Jurkat, Clone E6-1 (cell line): Measurements from ENCODE around the gene HOXA1.
"Not testable (repeated sequence)": the region's sequence is repeated elsewhere in the genome, so short reads cannot be mapped to it uniquely, and the experiment has no call there.

Experiments
- DNase-seq: peaks from one replicate; pipeline ENCODE4 v3.0.0-alpha.2; 2011; ENCODE audit warnings: low read depth, low spot score
- H3K4me3 ChIP-seq: 2 replicates; pipeline ENCODE4 v1.5.1; 2011; ENCODE audit warnings: mild to moderate bottlenecking, low read length, control low read depth, moderate library complexity

Gene HOXA1

DNA sequence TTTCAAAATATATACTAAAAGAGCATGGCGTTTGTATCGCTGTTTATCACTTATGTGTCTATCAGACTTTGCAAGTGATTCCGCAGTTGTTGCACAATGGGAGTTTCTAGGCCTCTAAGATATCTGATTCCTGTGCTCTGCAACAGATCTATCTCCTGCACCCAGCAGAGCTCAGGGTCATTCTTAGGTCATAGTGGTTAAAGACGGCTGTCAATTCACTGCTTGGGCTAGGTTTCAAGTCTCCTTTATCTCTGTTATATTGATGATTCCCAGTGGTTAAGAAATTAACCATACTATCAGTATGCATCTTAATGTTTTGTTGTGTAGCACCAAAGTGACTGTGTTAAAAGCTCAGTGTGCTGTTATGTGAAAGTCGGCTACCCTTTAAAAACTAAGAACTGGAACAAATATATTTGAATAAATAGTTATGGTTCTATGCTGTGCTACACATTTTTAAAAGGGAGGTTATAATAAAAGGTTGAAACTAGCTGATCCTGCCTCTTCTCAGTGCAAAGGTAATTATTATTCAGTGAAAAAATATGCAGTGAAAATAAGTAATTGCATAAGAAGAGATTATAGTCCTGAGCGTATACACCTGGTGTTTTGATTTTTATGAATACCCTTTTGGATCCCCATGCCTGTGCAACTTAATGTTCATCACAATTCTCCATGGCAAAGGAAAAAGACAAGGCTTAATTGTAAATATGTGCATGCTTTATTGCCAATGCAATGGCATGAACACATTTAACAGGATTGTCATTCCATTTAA, 24.0 kb downstream of the HOXA1 start:
- no peak for DNase-seq
- no peak overlapping the region for H3K4me3 ChIP-seq

DNA sequence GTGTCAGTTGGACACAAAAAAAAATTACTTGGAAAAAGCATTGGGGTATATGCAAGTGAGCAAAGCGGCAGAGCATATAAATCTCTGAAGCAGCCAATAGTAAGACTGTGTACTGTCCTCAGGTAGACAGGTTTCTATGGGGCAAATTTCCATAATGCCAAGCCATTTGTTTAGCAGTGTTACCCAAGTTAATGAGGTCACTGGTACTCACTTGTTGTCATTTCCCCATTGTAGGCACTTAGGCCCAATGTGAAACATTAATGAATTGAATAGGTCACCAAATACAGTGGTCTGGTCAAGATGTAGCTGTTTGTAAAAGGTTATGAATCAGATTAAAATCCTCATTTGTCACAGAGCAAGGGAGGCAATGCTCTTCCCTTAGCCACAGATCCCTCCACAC, 27.5 kb downstream of the HOXA1 start:
- no peak overlapping the region for H3K4me3 ChIP-seq
- DNase-seq, result no peak

DNA sequence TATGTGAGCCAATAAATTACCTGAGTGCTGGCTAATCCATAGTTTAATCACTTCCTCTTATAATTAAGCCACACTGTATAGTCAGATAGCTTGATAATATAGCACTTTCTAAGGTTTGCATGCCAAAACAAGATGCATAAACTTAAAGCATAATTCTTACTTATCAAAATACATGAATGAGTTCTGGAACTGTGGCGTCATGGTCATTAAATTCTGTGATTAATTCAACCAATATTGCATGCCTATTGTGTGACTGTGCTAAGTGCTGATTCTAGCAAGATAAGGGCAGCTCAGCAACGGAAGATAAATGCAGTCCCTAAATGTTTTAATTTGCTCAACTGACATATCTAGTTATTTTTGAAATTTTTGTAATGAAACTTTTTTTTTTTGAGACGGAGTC, 29.7 kb downstream of the HOXA1 start:
- H3K4me3 ChIP-seq, result no peak overlapping the region
- no peak for DNase-seq

DNA sequence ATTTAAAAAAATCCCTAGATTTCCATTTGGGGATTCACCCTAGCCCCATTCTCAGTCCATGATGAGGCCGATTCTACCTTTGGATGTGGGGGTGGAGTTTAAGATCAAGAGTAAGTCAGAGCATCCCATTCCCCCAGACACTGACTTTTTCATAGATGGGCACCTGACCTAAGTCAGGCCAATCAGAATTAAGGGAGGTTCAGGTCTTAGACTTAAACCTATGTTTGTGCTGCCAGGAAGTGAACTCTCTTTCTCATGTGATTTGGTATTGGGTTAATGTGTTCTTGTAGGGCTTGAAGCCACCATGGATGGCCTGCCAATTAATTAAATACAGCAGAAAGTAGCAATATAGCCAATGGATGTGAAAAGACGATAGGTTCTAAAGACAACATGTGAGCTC, 30.1 kb downstream of the HOXA1 start:
- no peak for DNase-seq
- no peak overlapping the region for H3K4me3 ChIP-seq

DNA sequence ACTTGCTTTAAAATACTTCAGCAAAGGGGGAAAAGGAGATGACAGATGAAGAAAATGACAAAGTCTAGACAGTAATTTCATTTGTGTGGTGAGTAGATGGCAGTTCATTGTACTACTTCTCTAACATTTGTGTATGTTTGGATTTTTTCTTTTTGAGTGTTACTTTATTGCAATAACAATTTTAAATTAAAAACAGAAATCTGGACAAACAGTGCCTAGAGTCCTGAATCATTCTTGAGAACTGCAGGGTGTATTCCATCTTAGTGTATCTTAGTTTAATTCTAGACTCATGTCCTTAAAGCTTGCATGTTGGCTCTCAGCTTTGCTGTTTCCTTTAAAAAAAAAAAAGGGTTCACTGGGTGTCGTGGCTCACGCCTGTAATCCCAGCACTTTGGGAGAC, 31.1 kb downstream of the HOXA1 start:
- DNase-seq, result no peak
- H3K4me3 ChIP-seq, result no peak overlapping the region

DNA sequence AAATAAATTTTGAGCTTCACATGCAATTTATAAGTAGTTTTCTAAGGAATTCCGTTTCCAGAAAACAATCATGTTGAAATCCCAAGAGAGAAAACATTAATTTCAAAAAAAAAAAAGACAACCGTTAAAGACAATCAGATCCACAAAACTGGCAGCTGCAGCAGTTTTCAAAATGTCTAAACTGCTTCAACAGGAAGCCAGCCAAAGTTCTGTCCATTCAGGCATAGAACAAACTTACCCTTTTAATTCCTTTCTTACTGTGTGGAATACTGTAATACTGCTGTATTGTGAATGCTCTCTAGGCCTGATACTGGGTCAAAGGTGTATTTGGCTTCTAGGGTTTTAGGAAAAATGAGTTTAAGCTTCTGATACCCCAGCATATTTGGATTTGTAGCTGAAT, 31.6 kb downstream of the HOXA1 start:
- no peak overlapping the region for H3K4me3 ChIP-seq
- no peak for DNase-seq

DNA sequence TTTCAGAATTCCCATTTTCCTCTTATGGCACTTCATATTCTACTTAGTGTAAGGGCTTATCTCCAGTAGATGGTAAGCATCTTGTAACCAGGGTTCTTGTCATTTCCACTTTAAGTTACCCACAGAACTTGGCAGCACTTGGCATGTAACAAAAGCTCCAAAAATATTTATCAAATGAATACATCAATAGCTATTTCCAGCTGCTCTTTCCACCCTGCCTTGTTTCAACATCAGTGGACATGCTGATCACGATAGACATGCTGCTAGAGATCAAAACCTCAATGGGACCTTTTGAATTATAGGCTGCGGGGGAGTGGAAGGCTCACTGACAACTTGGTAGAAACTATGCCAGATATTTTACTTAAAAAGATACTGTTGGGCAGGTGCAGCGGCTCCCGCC, 32.9 kb downstream of the HOXA1 start:
- no peak for DNase-seq

DNA sequence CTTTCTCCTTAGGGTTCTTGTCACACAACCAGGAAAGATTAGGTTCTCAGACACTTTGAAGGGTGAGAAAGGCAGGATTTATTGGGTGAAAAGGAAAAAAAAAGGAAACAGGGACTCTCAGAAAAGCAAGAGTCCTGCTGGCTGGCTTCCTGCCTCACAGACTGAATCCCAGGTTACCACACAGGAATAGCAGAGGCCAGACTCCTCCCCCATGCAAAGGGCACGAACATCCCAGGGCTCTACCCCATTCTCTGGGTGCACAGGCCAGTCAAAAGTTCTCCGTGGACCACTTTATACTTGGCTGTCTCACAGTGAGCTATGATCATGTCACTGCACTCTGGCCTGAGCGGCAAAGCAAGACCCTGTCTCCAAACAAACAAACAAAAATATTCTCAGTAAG, 42.6 kb downstream of the HOXA1 start:
- no peak overlapping the region for H3K4me3 ChIP-seq
- DNase-seq, result no peak

More for the DNA sequence above, 32.9 kb downstream of the HOXA1 start:
- no peak overlapping the region for H3K4me3 ChIP-seq

DNA sequence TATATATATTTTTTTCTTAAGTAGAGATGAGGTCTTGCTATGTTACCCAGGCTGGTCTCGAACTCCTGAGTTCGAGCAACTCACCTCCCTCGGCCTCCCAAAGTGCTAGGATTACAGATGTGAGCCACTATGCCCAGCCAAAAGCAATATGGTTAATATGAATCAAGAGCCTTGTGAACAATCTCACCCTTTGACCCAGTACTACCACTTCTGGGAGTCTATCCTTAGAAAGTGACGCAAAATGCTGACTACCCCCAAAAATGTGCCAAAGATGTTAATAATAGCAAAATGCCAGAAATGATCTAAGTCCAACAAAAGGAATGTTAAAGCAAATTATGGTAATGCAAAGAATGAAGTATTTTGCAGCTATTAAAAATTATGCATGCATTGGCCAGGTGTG, 44.3 kb downstream of the HOXA1 start:
- H3K4me3 ChIP-seq, result no peak overlapping the region
- no peak for DNase-seq

DNA sequence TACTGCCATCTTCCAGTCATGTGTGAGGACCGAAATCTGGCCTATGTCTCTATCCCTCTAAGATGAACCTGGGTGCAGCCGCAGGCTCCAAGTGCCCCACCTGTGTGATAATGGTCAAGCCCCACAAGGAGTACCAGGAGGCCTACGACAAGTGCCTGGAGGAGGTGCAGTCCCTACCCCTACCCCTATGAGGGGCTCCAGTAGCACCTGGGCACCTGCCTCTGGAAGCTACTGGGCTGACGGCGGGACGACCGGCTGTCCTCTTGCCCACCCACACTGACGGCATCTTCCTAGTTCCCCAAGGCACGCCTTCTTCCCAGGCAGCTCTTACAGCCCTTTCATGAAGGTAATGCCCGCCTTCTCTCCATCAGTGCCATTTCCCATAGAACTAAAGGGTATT, 47.4 kb downstream of the HOXA1 start:
- no peak for DNase-seq
- H3K4me3 ChIP-seq, result no peak overlapping the region

DNA sequence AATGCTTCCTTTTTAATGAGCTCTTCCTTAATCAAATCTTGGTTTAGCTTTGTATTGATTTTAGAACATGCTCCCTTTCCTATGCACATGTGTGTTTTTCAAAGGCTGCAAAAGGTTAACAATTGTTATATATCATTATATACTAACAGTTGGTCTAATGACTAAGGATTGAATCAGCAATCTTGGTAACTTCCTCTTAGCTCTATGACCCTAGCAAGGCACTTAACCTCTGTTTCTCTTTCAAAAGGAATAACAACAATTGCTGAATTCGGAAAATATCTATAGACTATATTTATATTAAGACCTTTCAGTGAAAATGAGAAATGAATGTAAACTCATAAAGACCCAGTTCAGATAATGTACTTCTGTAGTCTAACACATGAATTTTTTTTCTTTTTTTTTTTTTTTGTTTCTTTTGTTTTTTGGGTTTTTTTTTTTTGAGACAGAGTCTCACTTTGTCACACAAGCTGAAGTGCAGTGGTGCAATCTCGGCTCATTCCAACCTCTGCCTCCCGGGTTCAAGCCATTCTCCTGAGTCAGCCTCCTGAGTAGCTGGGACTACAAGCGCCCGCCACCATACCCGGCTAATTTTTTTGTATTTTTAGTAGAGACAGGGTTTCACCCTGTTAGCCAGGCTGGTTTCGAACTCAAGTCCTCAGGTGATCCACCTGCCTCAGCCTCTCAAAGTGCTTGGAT, 48.8 kb downstream of the HOXA1 start:
- DNase-seq, result no peak
- H3K4me3 ChIP-seq, result no peak overlapping the region

DNA sequence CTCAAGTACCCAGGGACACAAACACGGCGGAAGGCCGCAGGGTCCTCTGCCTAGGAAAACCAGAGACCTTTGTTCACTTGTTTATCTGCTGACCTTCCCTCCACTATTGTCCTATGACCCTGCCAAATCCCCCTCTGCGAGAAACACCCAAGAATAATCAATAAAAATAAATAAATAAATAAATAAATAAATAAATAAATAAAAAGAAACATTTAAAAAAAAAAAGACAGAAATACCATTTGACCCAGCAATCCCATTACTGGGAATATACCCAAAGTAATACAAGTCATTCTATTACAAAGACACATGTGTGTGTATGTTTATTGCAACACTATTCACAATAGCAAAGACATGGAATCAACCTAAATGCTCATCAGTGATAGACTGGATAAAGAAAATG, 49.8 kb downstream of the HOXA1 start:
- DNase-seq, H3K4me3 ChIP-seq: not testable (repeated sequence)

DNA sequence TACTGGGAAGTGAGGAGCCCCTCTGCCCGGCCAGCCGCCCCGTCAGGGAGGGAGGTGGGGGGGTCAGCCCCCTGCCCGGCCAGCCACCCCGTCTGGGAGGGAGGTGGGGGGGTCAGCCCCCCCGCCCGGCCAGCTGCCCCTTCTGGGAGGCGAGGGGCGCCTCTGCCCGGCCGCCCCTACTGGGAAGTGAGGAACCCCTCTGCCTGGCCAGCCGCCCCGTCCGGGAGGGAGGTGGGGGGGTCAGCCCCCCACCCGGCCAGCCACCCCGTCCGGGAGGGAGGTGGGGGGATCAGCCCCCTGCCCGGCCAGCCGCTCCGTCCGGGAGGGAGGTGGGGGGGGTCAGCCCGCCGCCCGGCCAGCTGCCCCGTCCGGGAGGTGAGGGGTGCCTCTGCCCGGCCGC, 50.7 kb downstream of the HOXA1 start:
- H3K4me3 ChIP-seq, DNase-seq: not testable (repeated sequence)
